Adipocyte (in vitro differentiated cells): ENCODE results near the gene SLC35G2.
"Not testable (repeated sequence)": the region's sequence is repeated elsewhere in the genome, so short reads cannot be mapped to it uniquely, and the experiment has no call there.

Experiments
- DNase-seq: peaks from one replicate; pipeline ENCODE4 v3.0.0-alpha.2; 2015; ENCODE audit warnings: low read depth
- H3K27me3 ChIP-seq: replicated peaks from 2 replicates; pipeline ENCODE4 v1.7.0; 2013; ENCODE audit warnings: mild to moderate bottlenecking, low read length, moderate library complexity; ENCODE audit not compliant: control insufficient read depth, insufficient read depth
- H3K36me3 ChIP-seq: 2 replicates; pipeline ENCODE4 v1.7.0; 2013; ENCODE audit warnings: low read length, mild to moderate bottlenecking, moderate library complexity; ENCODE audit not compliant: control insufficient read depth, insufficient read depth, severe bottlenecking
- H3K4me1 ChIP-seq: 2 replicates; pipeline ENCODE4 v1.7.0; 2013; ENCODE audit warnings: mild to moderate bottlenecking, low read length, moderate library complexity; ENCODE audit not compliant: control insufficient read depth, insufficient read depth
- H3K4me3 ChIP-seq: 2 replicates; pipeline ENCODE4 v1.7.0; 2013; ENCODE audit warnings: mild to moderate bottlenecking, low read length, moderate library complexity
- H3K9ac ChIP-seq: 2 replicates; pipeline ENCODE4 v1.7.0; 2013; ENCODE audit warnings: mild to moderate bottlenecking, low read length, moderate library complexity
- H3K9me3 ChIP-seq: 2 replicates; pipeline ENCODE4 v1.7.0; 2013; ENCODE audit warnings: mild to moderate bottlenecking, low read length, moderate library complexity; ENCODE audit not compliant: control insufficient read depth

The SLC35G2 gene

DNA sequence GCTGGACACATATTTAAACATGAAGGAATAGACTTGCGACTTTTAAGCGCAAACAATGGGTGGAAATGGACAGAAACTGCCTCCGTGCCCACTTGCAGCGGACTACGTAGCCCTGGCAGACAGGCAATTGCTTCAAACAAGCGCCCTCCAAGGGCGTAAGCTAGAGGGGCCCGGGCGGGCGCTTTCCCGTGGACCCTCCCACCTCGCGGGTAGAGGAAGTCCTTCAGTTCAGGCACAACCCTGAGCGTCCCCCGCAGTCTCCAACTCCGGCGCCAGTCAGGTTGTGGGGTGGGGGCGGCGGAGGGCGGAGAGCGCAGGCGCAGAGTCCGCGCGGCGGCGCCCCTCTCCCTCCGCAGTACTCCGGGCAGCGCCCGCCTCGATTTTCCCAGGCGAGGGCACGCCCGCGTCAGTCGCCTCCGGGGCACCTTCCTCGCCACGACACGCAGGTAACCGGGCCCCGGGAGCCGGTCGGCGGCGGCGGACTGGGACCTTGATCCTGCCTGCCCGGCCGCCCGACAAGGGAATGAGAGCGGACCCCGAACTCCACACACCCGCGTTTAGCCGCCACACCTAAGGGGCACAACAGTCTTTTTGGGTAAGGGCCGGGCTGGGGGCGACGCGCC lies at the start of gene SLC35G2:
Gene SLC35G2, plus strand, starts transcription at position 358 of the 623 bp plus-strand sequence. CDS start 35,335 bp downstream, outside the sequence.
- Histone ChIP-seq H3K4me1 (peaks cover 31% of the 10 kb centered on the region), H3K36me3 (no peaks in the 10 kb centered on the region), H3K27me3 (no peaks in the 10 kb centered on the region), H3K4me3 (peak within 1 kb of the TSS; percentile 92), H3K9me3 (peaks cover 3% of the 10 kb centered on the region), H3K9ac (peak within 1 kb of the TSS; percentile 90)
- peak; percentile 77 for DNase-seq

- Histone ChIP-seq H3K36me3 (no peaks in the 10 kb centered on the region), H3K9me3 (no peaks in the 10 kb centered on the region), H3K9ac (no peak overlapping the region), H3K4me3 (no peak overlapping the region), H3K4me1 (no peaks in the 10 kb centered on the region), H3K27me3 (no peaks in the 10 kb centered on the region)
- DNase-seq, result no peak
Measured at GRCh38 chr3:136772709-136773108, 46.2 kb upstream of the SLC35G2 start.

GRCh38 chr3:136778865-136779264 lies 40.1 kb upstream of the SLC35G2 start:
- Histone ChIP-seq H3K4me3 (no peak overlapping the region), H3K4me1 (peaks cover 4% of the 10 kb centered on the region), H3K9me3 (no peaks in the 10 kb centered on the region), H3K36me3 (no peaks in the 10 kb centered on the region), H3K9ac (no peak overlapping the region), H3K27me3 (no peaks in the 10 kb centered on the region)
- peak; percentile 72 for DNase-seq

- Histone ChIP-seq H3K4me1 (peaks cover 9% of the 10 kb centered on the region), H3K4me3 (no peak overlapping the region), H3K36me3 (no peaks in the 10 kb centered on the region), H3K9me3 (no peaks in the 10 kb centered on the region), H3K9ac (no peak overlapping the region), H3K27me3 (no peaks in the 10 kb centered on the region)
- DNase-seq, result no peak
Measured at GRCh38 chr3:136780741-136781140, 38.2 kb upstream of the SLC35G2 start.

GRCh38 chr3:136783708-136784191 lies 35.2 kb upstream of the SLC35G2 start:
- H3K9ac ChIP-seq, result no peak overlapping the region
- no peak overlapping the region for H3K4me3 ChIP-seq
- peaks cover 30% of the 10 kb centered on the region for H3K4me1 ChIP-seq
- no peaks in the 10 kb centered on the region for H3K36me3 ChIP-seq
- H3K27me3 ChIP-seq, result no peaks in the 10 kb centered on the region
- peak; percentile 12 for DNase-seq
- no peaks in the 10 kb centered on the region for H3K9me3 ChIP-seq

- DNase-seq, result peak; percentile 29
- no peaks in the 10 kb centered on the region for H3K9me3 ChIP-seq
Measured at GRCh38 chr3:136787349-136787748, 31.6 kb upstream of the SLC35G2 start.

GRCh38 chr3:136788154-136788553 lies 30.8 kb upstream of the SLC35G2 start:
- H3K4me3 ChIP-seq, result no peak overlapping the region

More at GRCh38 chr3:136787349-136787748, 31.6 kb upstream of the SLC35G2 start:
- H3K4me3 ChIP-seq, result peak overlapping the region; percentile 70
- no peaks in the 10 kb centered on the region for H3K36me3 ChIP-seq
- H3K4me1 ChIP-seq, result peaks cover 40% of the 10 kb centered on the region
- no peaks in the 10 kb centered on the region for H3K27me3 ChIP-seq
- peak overlapping the region; percentile 80 for H3K9ac ChIP-seq

GRCh38 chr3:136789976-136790375 lies 28.9 kb upstream of the SLC35G2 start:
- DNase-seq, result no peak
- H3K4me3 ChIP-seq, result no peak overlapping the region
- H3K9me3 ChIP-seq, result no peaks in the 10 kb centered on the region
- H3K4me1 ChIP-seq, result peaks cover 35% of the 10 kb centered on the region
- H3K36me3 ChIP-seq, result no peaks in the 10 kb centered on the region
- no peaks in the 10 kb centered on the region for H3K27me3 ChIP-seq
- H3K9ac ChIP-seq, result no peak overlapping the region

More at GRCh38 chr3:136788154-136788553, 30.8 kb upstream of the SLC35G2 start:
- no peaks in the 10 kb centered on the region for H3K27me3 ChIP-seq
- no peaks in the 10 kb centered on the region for H3K9me3 ChIP-seq
- H3K36me3 ChIP-seq, result no peaks in the 10 kb centered on the region
- DNase-seq, result no peak
- peak overlapping the region; percentile 13 for H3K9ac ChIP-seq
- peaks cover 40% of the 10 kb centered on the region for H3K4me1 ChIP-seq

DNA sequence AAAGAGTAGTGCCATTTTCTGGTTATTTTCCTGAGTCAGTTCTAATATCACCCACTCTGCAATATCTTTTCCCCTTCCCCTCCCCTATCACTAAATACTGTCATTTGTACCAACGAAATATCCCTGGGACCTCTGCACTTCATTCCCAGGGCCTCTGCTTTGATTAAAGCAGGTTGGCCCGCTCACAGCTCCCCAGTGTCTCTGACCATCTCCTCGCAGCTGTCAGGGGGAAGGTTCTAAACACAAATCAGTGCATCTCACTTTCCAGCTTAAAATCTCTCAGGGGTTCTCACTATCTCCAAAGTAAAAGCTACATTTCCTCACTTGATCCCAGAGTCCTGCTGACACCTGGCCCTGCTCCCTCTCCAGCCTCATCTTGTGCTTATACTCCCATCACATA lies 28.1 kb upstream of the SLC35G2 start:
- DNase-seq, result no peak
- H3K36me3 ChIP-seq, result no peaks in the 10 kb centered on the region
- H3K9ac ChIP-seq, result no peak overlapping the region
- no peaks in the 10 kb centered on the region for H3K9me3 ChIP-seq
- H3K27me3 ChIP-seq, result no peaks in the 10 kb centered on the region
- H3K4me1 ChIP-seq, result peaks cover 30% of the 10 kb centered on the region
- no peak overlapping the region for H3K4me3 ChIP-seq

GRCh38 chr3:136792556-136793330 lies 26.2 kb upstream of the SLC35G2 start:
- H3K36me3 ChIP-seq, result no peaks in the 10 kb centered on the region
- H3K4me3 ChIP-seq, result no peak overlapping the region
- no peak overlapping the region for H3K9ac ChIP-seq
- no peaks in the 10 kb centered on the region for H3K9me3 ChIP-seq
- peaks cover 16% of the 10 kb centered on the region for H3K4me1 ChIP-seq
- DNase-seq, result no peak
- no peaks in the 10 kb centered on the region for H3K27me3 ChIP-seq

- not testable (repeated sequence) for H3K27me3 ChIP-seq, H3K9ac ChIP-seq, H3K9me3 ChIP-seq, H3K4me1 ChIP-seq, H3K4me3 ChIP-seq, DNase-seq, H3K36me3 ChIP-seq
Measured at GRCh38 chr3:136801146-136801545, 17.8 kb upstream of the SLC35G2 start.
